Left ventricle myocardium inferior (tissue), 1 donor: ENCODE measurements around the gene TULP3. TPM values are rescaled to one million over a fixed set of nuclear protein-coding genes. Genes with fewer than 3 reads are reported as not detected.
A peak's percentile ranks its signal among the peaks of the same experiment; 100 is the strongest.

Experiments
- DNase-seq: peaks from one replicate; pipeline ENCODE4 v3.0.0-alpha.2; 2020
- H3K27ac ChIP-seq: fragments of 200-600 bp; replicated peaks from 2 replicates; pipeline ENCODE4 v1.8.0; 2021
- H3K27me3 ChIP-seq: fragments of 200-600 bp; 2 replicates; pipeline ENCODE4 v1.8.0; 2021; ENCODE audit warnings: low read depth
- H3K36me3 ChIP-seq: fragments of 200-600 bp; 2 replicates; pipeline ENCODE4 v1.8.0; 2021
- H3K4me1 ChIP-seq: fragments of 200-600 bp; 2 replicates; pipeline ENCODE4 v1.8.0; 2021
- H3K4me3 ChIP-seq: fragments of 200-600 bp; 2 replicates; pipeline ENCODE4 v1.8.0; 2021; ENCODE audit warnings: mild to moderate bottlenecking, moderate library complexity
- H3K9me3 ChIP-seq: fragments of 200-600 bp; replicated peaks from 2 replicates; pipeline ENCODE4 v1.8.0; 2021
- CTCF ChIP-seq: fragments of 200-600 bp; IDR thresholded peaks from 2 replicates; pipeline ENCODE4 v1.8.0; 2021; ENCODE audit warnings: antibody characterized with exemption, mild to moderate bottlenecking, borderline replicate concordance
- intact Hi-C: fragments of 100-400 bp; cut with micrococcal nuclease; formaldehyde crosslinking; loops from one replicate; pipeline ENCODE4 v1.11.0; 2022
- total RNA-seq: library from RNA; stranded (reverse); fragmentation: NEBNext Ultra II Directional; extraction: Animal tissue kit (Norgen Biotek cat#: 25700); gene quantifications from one replicate; pipeline ENCODE4 v1.2.1, GENCODE V29; 2021
- donor health status: DM: no; HTN: yes; CAD: no; lungs with severe emphysema.

Gene TULP3
- total RNA-seq, 1 donor from 2014 or later: 4.8 TPM

- no peaks in the 10 kb centered on the region for H3K9me3 ChIP-seq
- intact Hi-C loops: no loop called here
- peaks cover 64% of the 10 kb centered on the region for H3K4me1 ChIP-seq
- peaks cover 7% of the 10 kb centered on the region for H3K27me3 ChIP-seq
- no peak for DNase-seq
- H3K36me3 ChIP-seq: no peaks in the 10 kb centered on the region
- H3K4me3 ChIP-seq: peak overlapping the region; percentile 76
- TF ChIP-seq CTCF: no peak
- peak overlapping the region; percentile 92 for H3K27ac ChIP-seq
Observed at GRCh38 chr12:2960996-2961616, 70.4 kb downstream of the TULP3 start.

- peak overlapping the region; percentile 76 for H3K4me3 ChIP-seq
- no peaks in the 10 kb centered on the region for H3K36me3 ChIP-seq
- TF ChIP-seq CTCF: no peak
- H3K4me1 ChIP-seq: peaks cover 64% of the 10 kb centered on the region
- peaks cover 1% of the 10 kb centered on the region for H3K27me3 ChIP-seq
- no peak for DNase-seq
- H3K9me3 ChIP-seq: no peaks in the 10 kb centered on the region
- H3K27ac ChIP-seq: peak overlapping the region; percentile 92
- intact Hi-C loops: no loop called here
Observed at GRCh38 chr12:2961705-2962104, 71.0 kb downstream of the TULP3 start.

GRCh38 chr12:2963154-2963759 is 72.6 kb downstream of the TULP3 start:
- Histone ChIP-seq H3K4me3 (peak overlapping the region; percentile 41), H3K36me3 (no peaks in the 10 kb centered on the region), H3K27me3 (no peaks in the 10 kb centered on the region), H3K4me1 (peaks cover 58% of the 10 kb centered on the region), H3K9me3 (no peaks in the 10 kb centered on the region), H3K27ac (peak overlapping the region; percentile 91)
- DNase-seq: no peak
- intact Hi-C loops: no loop called here
- no peak for TF ChIP-seq CTCF

- H3K27me3 ChIP-seq: no peaks in the 10 kb centered on the region
- peaks cover 52% of the 10 kb centered on the region for H3K4me1 ChIP-seq
- peak; percentile 47 for DNase-seq
- peak overlapping the region; percentile 91 for H3K27ac ChIP-seq
- intact Hi-C loops: no loop called here
- no peaks in the 10 kb centered on the region for H3K36me3 ChIP-seq
- no peak for TF ChIP-seq CTCF
- H3K9me3 ChIP-seq: no peaks in the 10 kb centered on the region
- peak overlapping the region; percentile 41 for H3K4me3 ChIP-seq
Observed at GRCh38 chr12:2963760-2964292, 73.1 kb downstream of the TULP3 start.

- Histone ChIP-seq H3K27ac (no peak overlapping the region), H3K36me3 (no peaks in the 10 kb centered on the region), H3K4me1 (peaks cover 31% of the 10 kb centered on the region), H3K4me3 (no peak overlapping the region), H3K9me3 (no peaks in the 10 kb centered on the region), H3K27me3 (no peaks in the 10 kb centered on the region)
- DNase-seq: no peak
- no peak for TF ChIP-seq CTCF
- intact Hi-C loops: no loop called here
Observed at GRCh38 chr12:2967651-2968050, 77.0 kb downstream of the TULP3 start.
